ENCODE results near the gene GABRA4.

GABRA4 gene

DNA sequence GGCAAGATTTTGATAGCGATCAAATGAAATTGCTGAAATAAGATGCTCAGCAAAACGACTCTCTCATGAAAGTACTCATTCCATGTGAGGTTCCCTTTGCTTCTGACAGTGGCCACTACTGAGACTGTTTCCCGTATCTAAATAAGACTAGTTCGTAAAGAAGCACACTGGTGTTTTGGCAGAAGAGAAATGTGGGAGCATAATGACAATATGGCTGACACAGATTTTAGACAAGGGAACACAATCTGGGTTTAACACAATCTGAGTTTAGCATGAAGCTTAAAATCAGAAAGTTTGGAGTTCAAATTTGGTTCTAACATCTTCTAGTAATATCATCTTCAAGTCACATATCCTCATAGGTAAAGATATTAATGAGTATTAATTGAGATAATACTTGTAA is 13.7 kb downstream of the GABRA4 start:
- DNase-seq, result no peak

DNA sequence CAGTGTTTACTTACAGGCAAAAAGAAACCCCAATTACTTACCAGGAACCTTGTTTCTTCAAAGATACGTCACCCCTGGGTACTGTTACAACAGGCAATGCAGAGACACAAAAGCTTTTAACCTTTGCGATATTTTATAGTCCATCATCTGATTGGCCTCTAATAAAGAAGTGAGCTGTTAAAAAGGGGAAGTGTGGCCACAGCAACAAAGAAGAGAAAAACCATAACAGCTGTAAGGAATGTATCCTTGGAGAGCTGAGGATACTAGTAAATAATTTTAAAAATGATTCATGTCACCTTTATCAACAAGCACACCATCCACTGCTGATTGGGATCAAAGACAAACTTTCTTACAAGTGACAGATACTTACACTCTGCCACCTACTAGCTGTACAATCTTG is 14.1 kb downstream of the GABRA4 start:
- no peak for DNase-seq

DNA sequence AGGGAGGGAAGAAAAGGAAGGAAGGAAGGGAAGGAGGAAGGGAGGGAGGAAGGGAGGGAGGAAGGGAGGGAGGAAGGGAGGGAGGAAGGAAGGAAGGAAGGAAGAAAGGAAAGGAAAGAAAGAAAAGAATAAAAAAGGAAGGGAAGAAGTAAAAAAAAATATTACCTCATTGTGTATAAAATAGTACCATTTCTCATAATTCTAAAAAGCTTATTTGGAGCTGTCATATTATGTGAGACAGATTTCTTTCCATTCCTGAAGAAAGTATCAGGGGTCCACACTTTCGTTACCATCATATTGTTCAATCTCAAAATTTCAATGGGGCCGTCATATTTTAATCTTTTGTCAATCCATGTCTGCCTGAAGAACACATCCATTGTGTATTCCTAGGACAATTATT is 16.1 kb downstream of the GABRA4 start:
- no peak for DNase-seq

- no peak for DNase-seq
These were observed 17.4 kb downstream of the GABRA4 start for GRCh38 chr4:46975812-46976553.

DNA sequence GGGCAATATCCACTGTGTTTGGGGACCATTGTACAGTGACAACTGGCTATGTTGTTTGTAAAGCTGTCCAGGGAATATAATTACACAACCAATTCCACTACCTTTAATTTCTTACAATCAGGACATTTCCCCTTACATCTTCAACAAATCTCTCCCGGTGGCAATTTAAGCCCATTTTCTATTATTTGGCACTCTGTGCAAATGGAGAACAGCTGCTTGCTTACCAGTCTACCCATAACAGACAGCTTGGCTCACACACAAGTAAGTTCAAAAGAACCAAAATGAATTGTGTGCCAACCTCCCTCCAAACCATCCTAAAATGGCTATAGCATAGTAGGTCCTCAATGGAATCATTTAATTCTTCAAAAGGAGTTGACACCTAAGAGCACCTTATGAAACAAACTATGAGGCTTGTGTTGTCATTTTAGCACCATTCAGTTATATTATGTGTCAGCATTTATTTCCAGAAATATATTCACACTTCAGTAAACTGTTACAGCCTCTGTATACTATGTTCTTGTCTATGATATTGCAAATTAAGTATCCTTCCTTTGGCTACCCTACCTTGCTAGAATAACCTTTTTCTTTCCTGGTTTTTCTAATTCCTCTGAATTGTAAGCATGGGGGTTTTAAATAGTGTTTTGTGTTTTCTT is 18.4 kb downstream of the GABRA4 start:
- DNase-seq, result no peak

- DNase-seq, result no peak
These were observed 24.5 kb downstream of the GABRA4 start for GRCh38 chr4:46968847-46969246.

DNA sequence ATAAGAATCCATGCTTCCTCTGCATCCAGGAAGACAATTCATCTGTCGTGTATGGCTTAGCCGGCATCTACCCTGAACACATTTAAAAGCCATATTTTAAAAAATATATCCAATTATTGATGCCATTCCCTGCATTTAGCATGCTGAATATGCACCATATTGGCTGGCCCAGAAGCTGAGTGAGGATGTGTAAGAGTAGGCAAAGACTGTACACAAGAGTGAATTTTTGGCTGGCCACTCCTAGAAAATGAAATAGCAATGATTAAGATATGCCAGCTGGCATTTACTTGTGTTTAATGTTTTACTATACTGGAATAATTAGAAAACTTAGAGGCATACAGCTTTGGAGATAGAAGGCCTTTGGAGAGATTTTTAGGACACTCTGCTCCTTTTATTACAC is 25.8 kb downstream of the GABRA4 start:
- DNase-seq, result no peak

- no peak for DNase-seq
These were observed 34.5 kb downstream of the GABRA4 start for GRCh38 chr4:46958742-46959488.

DNA sequence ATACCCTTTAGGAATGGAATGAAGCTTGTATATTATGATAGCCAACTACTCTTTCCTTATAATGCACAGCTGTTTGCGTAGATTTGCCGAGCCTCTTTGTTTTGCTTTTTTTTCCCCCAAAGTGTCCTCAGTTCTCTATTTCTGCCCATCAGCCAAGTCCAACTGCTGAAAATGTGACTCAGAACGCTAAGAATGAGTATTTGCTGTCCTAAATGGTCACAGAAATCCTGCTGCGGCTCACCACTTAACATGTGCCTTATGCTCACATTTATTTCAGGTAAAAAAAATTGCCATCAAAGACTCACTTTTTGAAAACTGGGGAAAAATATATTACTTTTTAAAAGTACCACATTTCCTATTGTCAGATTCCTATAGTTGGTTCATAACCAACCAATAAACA is 36.9 kb downstream of the GABRA4 start:
- DNase-seq, result no peak

GRCh38 chr4:46955601-46956000 is 37.8 kb downstream of the GABRA4 start:
- DNase-seq, result no peak

DNA sequence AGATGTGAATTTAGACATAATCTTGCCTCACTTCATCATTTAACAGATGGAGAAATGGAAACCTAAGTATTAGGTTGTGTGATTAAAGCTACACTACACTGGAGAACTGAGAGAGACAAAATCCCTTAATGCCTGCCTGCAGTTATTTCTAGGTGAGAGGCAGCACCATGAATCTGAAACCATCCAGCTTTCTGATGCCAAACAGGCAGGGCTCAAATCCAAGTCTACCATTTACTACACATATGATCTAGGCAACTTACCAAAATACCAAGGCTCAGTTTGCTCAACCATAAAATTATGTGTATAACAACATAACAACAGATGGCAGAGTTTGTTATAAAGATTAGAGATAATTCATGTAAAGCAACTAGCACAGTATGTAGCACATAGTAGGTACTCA is 38.7 kb downstream of the GABRA4 start:
- DNase-seq, result no peak

DNA sequence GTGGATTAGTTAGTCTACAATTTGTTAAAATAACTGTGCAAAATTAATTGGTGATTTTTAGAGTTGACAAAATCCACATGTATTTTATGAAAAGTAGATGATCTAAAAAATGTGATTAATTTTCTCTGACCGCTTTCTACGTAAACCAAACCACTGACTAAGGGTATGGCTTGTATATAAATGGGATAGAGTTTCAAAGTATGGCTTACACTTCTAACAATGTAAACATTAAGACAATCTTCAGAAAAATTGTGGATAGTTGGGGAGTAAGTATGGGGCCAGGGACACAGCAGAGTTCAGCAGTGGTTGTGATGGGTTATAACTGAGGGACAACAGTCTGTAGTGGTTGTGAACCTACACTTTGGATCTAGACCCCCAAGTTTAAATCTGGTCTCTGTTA is 39.8 kb downstream of the GABRA4 start:
- DNase-seq, result no peak

DNA sequence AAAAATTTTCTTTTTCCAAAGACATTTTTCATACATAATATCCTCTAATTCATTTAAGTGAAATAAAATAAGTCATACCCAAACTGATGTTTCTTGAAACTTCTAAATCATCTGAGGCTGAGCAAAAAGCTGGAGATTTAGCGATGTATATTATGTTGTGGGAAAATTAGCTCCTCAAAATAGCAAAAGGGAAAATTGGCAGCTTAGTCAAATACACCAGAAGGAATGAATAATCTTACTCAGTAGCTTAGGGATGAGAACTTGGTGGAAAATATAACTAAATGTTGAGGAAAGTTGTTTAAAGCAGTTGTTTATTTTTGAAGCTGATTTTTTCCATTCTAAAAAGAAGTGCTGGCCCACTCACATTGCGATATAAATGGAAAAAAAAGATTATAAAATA is 40.9 kb downstream of the GABRA4 start:
- no peak for DNase-seq

GRCh38 chr4:46950826-46951225 is 42.6 kb downstream of the GABRA4 start:
- no peak for DNase-seq

DNA sequence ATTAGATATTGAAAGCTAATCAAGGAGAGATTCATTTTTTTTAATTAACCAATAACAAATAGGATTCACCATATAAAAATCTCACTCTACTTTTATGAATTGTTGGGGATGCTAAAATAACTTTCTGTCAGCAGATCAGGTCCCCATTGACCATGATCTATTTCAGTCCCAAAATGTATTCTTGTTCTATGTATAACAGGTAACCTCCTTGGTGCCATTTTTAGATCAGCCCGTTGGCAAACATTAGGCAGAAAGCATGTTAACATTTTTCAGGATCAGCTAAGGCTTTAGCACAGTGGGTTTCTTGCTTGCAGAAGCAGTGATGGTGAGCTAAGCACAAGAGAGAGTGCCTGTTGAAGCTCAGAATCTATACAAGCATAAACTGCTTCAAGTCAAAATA is 43.6 kb downstream of the GABRA4 start:
- no peak for DNase-seq

- DNase-seq, result no peak
These were observed 45.8 kb downstream of the GABRA4 start for GRCh38 chr4:46947541-46947940.

- peak in 1 of 51 donors; percentile 51 for DNase-seq
These were observed 46.4 kb downstream of the GABRA4 start for GRCh38 chr4:46946919-46947536.

DNA sequence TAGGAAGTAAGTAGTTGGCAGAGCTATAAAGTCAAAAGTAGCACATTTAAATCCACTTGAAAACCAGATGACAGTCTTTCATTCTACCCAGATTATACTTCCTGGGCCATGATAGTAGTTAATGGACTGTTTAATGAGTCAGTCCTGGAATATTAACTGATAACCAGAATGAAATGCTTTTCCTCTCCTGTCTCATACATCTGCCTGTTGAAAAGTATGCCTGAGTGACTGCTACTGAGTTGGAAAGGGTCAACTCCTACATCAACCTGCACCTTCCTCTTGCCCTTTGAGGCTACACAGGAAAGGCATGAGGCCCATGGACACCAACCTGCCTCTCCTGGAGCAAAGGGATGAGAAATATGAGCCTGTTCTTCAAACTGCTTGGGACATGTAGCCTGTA is 48.3 kb downstream of the GABRA4 start:
- no peak for DNase-seq

DNA sequence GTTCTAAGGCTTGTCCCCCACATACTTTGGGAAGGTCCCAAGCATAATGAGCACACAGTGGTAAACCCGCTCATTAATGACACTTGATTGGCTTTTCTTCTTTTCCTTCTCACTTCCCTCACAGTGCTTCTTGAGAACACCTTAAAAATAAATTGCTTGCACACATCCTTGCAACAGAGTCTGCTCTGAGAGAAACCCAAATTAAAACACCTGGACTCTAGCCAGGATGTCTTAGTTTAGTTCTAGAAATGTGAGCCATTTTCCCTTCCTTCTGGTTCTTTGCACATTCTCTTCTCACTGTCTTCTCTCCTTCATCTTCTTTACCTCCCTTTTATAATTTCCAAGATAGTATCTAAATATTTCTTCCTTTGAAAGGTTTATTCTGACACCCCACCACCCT is 49.0 kb downstream of the GABRA4 start:
- DNase-seq, result no peak

GRCh38 chr4:46937493-46937892 is 55.9 kb downstream of the GABRA4 start:
- DNase-seq, result no peak

DNA sequence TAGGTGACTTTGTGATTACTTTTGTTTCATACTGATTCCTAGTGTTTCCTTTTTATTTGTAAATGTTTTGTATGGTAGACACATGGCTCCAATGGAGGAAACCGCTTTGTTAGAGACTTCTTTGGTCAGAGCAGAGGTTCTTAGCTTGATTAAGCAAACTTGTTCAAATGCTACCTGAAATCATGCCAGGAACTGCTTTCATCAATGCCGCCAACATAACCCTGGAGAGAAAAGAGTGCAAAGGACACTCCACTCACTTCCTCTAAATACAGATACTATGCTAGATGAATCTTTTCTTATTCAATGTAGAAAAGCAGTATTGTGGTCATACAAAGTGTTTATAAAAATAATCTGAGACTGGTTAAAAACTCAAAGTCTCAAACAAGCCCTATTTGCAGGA is 58.7 kb downstream of the GABRA4 start:
- DNase-seq, result no peak

DNA sequence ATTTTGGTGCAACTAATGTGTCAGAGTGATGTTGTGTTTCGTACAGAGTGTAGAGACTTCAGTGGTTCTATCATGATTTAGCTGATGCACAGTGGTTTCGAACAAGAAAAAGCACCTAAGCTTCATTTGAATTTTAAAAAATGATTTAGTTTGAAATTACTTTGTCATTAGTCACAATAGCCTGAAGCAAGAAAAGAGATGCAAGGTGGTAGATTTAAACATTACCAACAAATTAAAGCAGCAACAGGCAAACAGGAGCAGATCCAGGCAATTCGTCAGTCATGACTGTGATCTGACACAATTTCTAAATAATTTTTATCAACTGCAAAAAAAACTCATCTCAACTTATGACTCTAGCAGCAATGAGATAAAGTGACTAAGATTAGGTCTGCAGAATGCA is 59.7 kb downstream of the GABRA4 start:
- DNase-seq, result no peak
